ENCODE measurements around the gene BRINP3. TPM values are rescaled to one million over a fixed set of nuclear protein-coding genes. Genes with fewer than 3 reads are reported as not detected.

Gene BRINP3
- total and polyA plus RNA-seq, 9 of the 15 experiments (the other 6 are each of a cell fraction or from before 2014, with no cell fraction given) = 0.09 to 0.75 (median 0.19) TPM; not detected in 1

DNA sequence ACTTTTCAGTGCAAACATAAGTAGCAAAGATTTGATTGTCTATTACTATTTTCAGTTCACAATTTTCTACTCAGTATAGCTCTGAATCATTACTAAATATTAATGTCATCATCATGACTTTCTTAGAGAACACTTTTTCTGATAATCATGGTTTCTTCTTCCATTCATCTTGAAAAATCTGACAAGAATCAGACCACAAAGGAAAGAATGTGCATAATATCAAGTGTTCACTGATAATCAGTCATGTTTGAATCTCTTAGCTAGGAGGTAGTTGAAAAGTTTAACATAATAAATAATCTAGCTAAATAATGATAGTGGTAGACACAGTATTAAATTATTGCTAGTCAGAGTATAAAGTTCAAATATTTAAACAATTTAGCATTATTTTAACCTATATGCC, 133.2 kb downstream of the BRINP3 start:
- no peaks in the 10 kb centered on the region for H3K9me1 ChIP-seq (ENCODE audit: control insufficient read depth, insufficient read depth, low read length)
- no peaks in the 10 kb centered on the region for H3K27me3 ChIP-seq (ENCODE audit: control insufficient read depth in 2 of 2, insufficient read depth in 2 of 2, low read length in 2 of 2)
- ATAC-seq = no peak
- TF ChIP-seq TEAD1 (CRISPR knock-in tag; IDR thresholded peaks at IDR 0.05) (no peak), ILK (tag; IDR thresholded peaks at IDR 0.05; ENCODE audit: borderline replicate concordance, low read depth) (no peak), TBL1XR1 (IDR thresholded peaks at IDR 0.05; ENCODE audit: low read length in 2 of 2) (no peak), CREB3L1 (IDR thresholded peaks at IDR 0.05; ENCODE audit: borderline replicate concordance, low read depth) (no peak), PRPF4 (IDR thresholded peaks at IDR 0.05; ENCODE audit: insufficient read depth, low read depth, low read length, poor library complexity, severe bottlenecking) (no peak), ZBTB1 (CRISPR knock-in tag; IDR thresholded peaks at IDR 0.05; ENCODE audit: borderline replicate concordance, low read depth) (no peak), RBM17 (IDR thresholded peaks at IDR 0.05; ENCODE audit: borderline replicate concordance, low read depth, low read length) (no peak), ELK1 (CRISPR knock-in tag; IDR thresholded peaks at IDR 0.05) (no peak), NFE2L1 (tag; IDR thresholded peaks at IDR 0.05; ENCODE audit: borderline replicate concordance, low read depth) (no peak), CAMTA2 (CRISPR knock-in tag; conservative IDR thresholded peaks at IDR 0.05) (no peak), GABPB1 (CRISPR knock-in tag; IDR thresholded peaks at IDR 0.05) (no peak), RCOR1 (IDR thresholded peaks at IDR 0.05; ENCODE audit: borderline replicate concordance in 1 of 2, low read depth in 2 of 2, low read length in 2 of 2) (no peak), MCM5 (IDR thresholded peaks at IDR 0.05; ENCODE audit: low read depth) (no peak), FOXK2 (conservative IDR thresholded peaks at IDR 0.05 in 1 of 2, IDR thresholded peaks at IDR 0.05 in 1 of 2; ENCODE audit: low read depth in 2 of 2) (no peak), HLTF (IDR thresholded peaks at IDR 0.05) (no peak), DMBX1 (CRISPR knock-in tag; IDR thresholded peaks at IDR 0.05; ENCODE audit: borderline replicate concordance) (no peak)
- TF ChIP-seq, protein P1, sequence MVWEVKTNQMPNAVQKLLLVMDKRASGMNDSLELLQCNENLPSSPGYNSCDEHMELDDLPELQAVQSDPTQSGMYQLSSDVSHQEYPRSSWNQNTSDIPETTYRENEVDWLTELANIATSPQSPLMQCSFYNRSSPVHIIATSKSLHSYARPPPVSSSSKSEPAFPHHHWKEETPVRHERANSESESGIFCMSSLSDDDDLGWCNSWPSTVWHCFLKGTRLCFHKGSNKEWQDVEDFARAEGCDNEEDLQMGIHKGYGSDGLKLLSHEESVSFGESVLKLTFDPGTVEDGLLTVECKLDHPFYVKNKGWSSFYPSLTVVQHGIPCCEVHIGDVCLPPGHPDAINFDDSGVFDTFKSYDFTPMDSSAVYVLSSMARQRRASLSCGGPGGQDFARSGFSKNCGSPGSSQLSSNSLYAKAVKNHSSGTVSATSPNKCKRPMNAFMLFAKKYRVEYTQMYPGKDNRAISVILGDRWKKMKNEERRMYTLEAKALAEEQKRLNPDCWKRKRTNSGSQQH (CRISPR knock-in tag; IDR thresholded peaks at IDR 0.05) = no peak
- ChIA-PET CTCF (ENCODE audit: low intra/inter-chr PET ratio) (no interaction called here), POLR2A (no interaction called here)
- DNase-seq (ENCODE audit: extremely low read depth in 1 of 4, low spot score in 3 of 4) = no peak
- no TSS peak for BruUV-seq (replicated peaks)
- in situ Hi-C loops (cut with MboI) (no loop called here), intact Hi-C loops (cut with micrococcal nuclease) (no loop called here)
- no peak overlapping the region for H3K9ac ChIP-seq (ENCODE audit: insufficient read depth in 1 of 2, low read depth in 2 of 2, low read length in 2 of 2)
- H3K79me2 ChIP-seq (ENCODE audit: control insufficient read depth, insufficient read depth, low read length) = no peaks in the 10 kb centered on the region
- H3K9me3 ChIP-seq (replicated peaks; ENCODE audit: control insufficient read depth, insufficient read depth, low read depth, low read length) = no peaks in the 10 kb centered on the region
- no peak overlapping the region for H3K27ac ChIP-seq (ENCODE audit: extremely low read depth, low read depth, low read length)
- no peak overlapping the region for H3K4me2 ChIP-seq (ENCODE audit: insufficient read depth, low read length)
- H4K20me1 ChIP-seq (replicated peaks; ENCODE audit: control insufficient read depth, insufficient read depth, low read length) = no peaks in the 10 kb centered on the region
- no peak for FAIRE-seq
- H3K4me3 ChIP-seq = no peak overlapping the region
- H2AFZ ChIP-seq (ENCODE audit: low read depth, low read length) = no peak overlapping the region
- H3K4me1 ChIP-seq (replicated peaks in 1 of 2; ENCODE audit: control insufficient read depth in 2 of 2, insufficient read depth in 2 of 2, low read length in 2 of 2) = no peaks in the 10 kb centered on the region
- H3K36me3 ChIP-seq (ENCODE audit: control insufficient read depth, insufficient read depth, low read length) = no peaks in the 10 kb centered on the region
